Right lobe of liver (tissue), 6 donors: ENCODE data around the gene DHRS7. TPM values are rescaled to one million over a fixed set of nuclear protein-coding genes. Genes with fewer than 3 reads are reported as not detected.

ENCODE experiments used
- ATAC-seq, 4 donors: fragments of 200-7000 bp; cut with Tn5 transposase; one replicate each; pipeline ENCODE4 v1.9.1; 2020; ENCODE audit warnings: mild to moderate bottlenecking in 4 of 4, moderate library complexity in 4 of 4
- DNase-seq, 3 donors: peaks; one replicate each; pipeline ENCODE4 v3.0.0-alpha.2; 2020
- H3K27ac ChIP-seq, 3 donors: fragments of 200-600 bp; one replicate each; pipeline ENCODE4 v1.8.0; 2022
- H3K27me3 ChIP-seq, 2 donors: fragments of 200-600 bp; one replicate each; pipeline ENCODE4 v1.8.0; 2022
- H3K36me3 ChIP-seq, 4 donors: fragments of 200-600 bp; sonication (generic) in 1 of 4; one replicate each; pipeline versions ENCODE4 v1.5.1 to v1.8.0; 2017 to 2022; ENCODE audit warnings: control low read depth in 1 of 4
- H3K4me1 ChIP-seq, 4 donors: fragments of 200-600 bp; sonication (generic) in 1 of 4; one replicate each; pipeline versions ENCODE4 v1.5.1 to v1.8.0; 2017 to 2022; ENCODE audit warnings: control low read depth in 1 of 4
- H3K4me3 ChIP-seq, 3 donors: fragments of 200-600 bp; one replicate each; pipeline ENCODE4 v1.8.0; 2022
- H3K9me3 ChIP-seq, 4 donors: fragments of 200-600 bp; sonication (generic) in 1 of 4; one replicate each; pipeline versions ENCODE4 v1.5.1 to v1.8.0; 2017 to 2022; ENCODE audit warnings: control low read depth in 1 of 4
- CTCF ChIP-seq, 4 donors: fragments of 200-600 bp in 3 of 4; fragments of 450-650 bp in 1 of 4; IDR thresholded peaks; one replicate each; pipeline versions ENCODE4 v1.5.1 to v1.8.0; 2016 to 2022; ENCODE audit warnings: antibody characterized with exemption in 4 of 4, mild to moderate bottlenecking in 2 of 4
- POLR2A ChIP-seq: fragments of 450-650 bp; IDR thresholded peaks from one replicate; pipeline ENCODE4 v1.6.1; 2017; ENCODE audit warnings: antibody characterized with exemption, mild to moderate bottlenecking
- WGBS: methylation state at CpG from one replicate; pipeline ENCODE4 v1.1.6; 2018; ENCODE audit warnings: low coverage, low lambda C conversion rate; ENCODE audit not compliant: insufficient coverage; ENCODE audit errors: missing lambda C conversion rate; 5-methylcytosine and 5-hydroxymethylcytosine counted together
- intact Hi-C, 2 donors: fragments of 100-400 bp; cut with DNase I; formaldehyde crosslinking; loops; one replicate each; pipeline versions ENCODE4 v1.11.2 to v1.14.1; 2022
- total RNA-seq, 6 experiments: library from RNA; depleted of rRNA in 2 of 6; stranded (reverse); fragments of >200 nt in 2 of 6; fragmentation: NEBNext Ultra II Directional in 3 of 6; extraction: Animal tissue kit (Norgen Biotek cat#: 25700) in 3 of 6; gene quantifications; one replicate each; pipeline versions ENCODE4 v1.1.0 to v1.2.4, GENCODE V29; 2016 to 2023
- donor health status: DM: no; HTN: yes; CAD: no.
- donor health status: DM: no; HTN: no; CAD: no.
- donor health status: DM: no; HTN: no; CAD: no.
- donor health status: DM: no; HTN: yes; CAD: no.
- donor health status: DM: no; HTN: yes; CAD: no.

The DHRS7 gene
- total RNA-seq, 6 experiments from 2014 or later = 65.0 to 153 (median 116) TPM

GRCh38 chr14:60163693-60164092, 1.5 kb downstream of the DHRS7 start:
- Histone ChIP-seq H3K36me3 (no peaks in the 10 kb centered on the region), H3K27ac (peak overlapping the region in 1 of 3 donors; percentile 86), H3K27me3 (no peaks in the 10 kb centered on the region), H3K4me3 (peak overlapping the region in 1 of 3 donors; percentile 80), H3K4me1 (peaks cover 0 to 21% (median 2%) of the 10 kb centered on the region in 4 donors), H3K9me3 (no peaks in the 10 kb centered on the region)
- intact Hi-C loops = loop anchor here in 1 of 2 donors (10.0 kb wide), 2 partner anchors 69 to 199 kb away; partner anchors contain the start of gene PCNX4
- ATAC-seq = no peak
- 44% methylated on average over 6 of the region's 6 CpGs for WGBS
- TF ChIP-seq CTCF (IDR thresholded peaks at IDR 0.05) = no peak
- TF ChIP-seq POLR2A = no peak
- DNase-seq = no peak

DNA sequence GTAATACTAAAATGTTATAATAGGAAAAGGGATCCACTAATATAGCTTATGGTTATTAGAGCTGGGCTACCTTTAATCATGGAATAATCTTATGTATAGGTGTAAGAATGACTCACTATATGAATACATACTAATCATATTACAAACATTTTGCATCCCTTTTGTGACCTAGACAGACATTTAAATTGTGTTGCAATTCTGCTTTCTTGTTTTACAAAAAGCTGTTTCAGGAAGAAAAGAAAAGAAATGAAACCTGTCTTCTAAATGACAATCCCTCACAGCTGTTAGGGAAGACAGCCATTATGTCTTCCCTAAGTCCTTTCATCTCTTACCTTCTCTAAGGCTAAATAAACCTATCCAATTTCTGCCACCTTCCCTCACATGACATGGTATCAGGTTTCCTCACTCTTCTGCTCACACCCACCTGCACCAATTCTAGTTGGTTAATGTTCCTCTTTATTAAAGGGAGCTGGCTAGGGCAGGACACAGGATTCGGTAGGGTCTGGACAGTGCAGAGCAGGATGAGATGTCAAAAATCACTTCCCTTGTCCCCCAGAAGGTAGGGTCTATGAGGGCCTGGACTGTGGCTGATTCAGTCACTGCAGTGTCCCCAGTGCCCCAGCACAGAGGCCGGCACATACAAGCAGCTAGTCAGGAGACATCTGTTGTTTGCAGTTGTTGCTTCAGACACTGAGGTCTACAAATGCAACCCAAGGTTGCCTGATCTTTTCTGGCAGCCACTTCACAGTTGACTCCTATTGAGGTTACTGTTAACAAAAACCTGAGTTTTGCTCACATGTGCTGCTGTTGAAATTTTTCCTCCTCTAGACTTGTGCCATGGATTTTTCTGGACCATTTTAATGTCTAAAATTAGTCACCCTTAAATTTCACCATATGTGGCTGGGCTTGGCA, 3.7 kb downstream of the DHRS7 start:
- peaks cover 0 to 33% (median 2%) of the 10 kb centered on the region in 4 donors for H3K4me1 ChIP-seq
- WGBS = 20% methylated on average over 2 of the region's 2 CpGs
- intact Hi-C loops = loop anchor here in 1 of 2 donors (10.0 kb wide), 2 partner anchors 67 to 197 kb away; partner anchors contain the start of gene PCNX4
- DNase-seq (peak; percentile 42 to 78 (median 74)), ATAC-seq (peak; percentile 56 to 67 (median 62))
- H3K9me3 ChIP-seq = no peaks in the 10 kb centered on the region
- no peak overlapping the region for H3K4me3 ChIP-seq
- peak overlapping the region in 2 of 3 donors; percentile 18 to 73 for H3K27ac ChIP-seq
- no peaks in the 10 kb centered on the region for H3K36me3 ChIP-seq
- TF ChIP-seq POLR2A (no peak), CTCF (IDR thresholded peaks at IDR 0.05) (no peak)
- no peaks in the 10 kb centered on the region for H3K27me3 ChIP-seq

DNA sequence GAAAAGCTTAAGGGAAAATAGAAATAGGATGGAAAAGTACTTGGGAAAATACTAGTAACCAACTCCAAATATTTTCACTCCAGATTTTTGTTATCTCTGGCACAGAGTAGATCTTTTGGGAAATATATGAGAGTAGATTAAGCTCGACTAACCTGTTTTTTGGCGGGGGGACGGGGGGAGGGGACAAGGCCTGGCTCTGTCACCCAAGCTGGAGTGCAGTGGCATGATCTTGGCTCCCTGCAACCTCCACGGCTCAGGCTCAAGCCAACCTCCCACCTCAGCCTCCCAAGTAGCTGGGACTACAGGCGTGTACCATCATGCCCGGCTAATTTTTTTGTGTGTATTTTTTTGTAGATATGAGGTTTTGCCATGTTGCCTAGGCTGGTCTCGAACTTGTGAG, 4.8 kb downstream of the DHRS7 start:
- peaks cover 0 to 35% (median 2%) of the 10 kb centered on the region in 4 donors for H3K4me1 ChIP-seq
- 94% methylated on average over 6 of the region's 7 CpGs for WGBS
- ATAC-seq = no peak
- H3K4me3 ChIP-seq = no peak overlapping the region
- TF ChIP-seq CTCF (IDR thresholded peaks at IDR 0.05) (no peak), POLR2A (no peak)
- H3K36me3 ChIP-seq = no peaks in the 10 kb centered on the region
- H3K27ac ChIP-seq = no peak overlapping the region
- no peak for DNase-seq
- H3K27me3 ChIP-seq = no peaks in the 10 kb centered on the region
- intact Hi-C loops = loop anchor here in 1 of 2 donors (10.0 kb wide), 2 partner anchors 66 to 196 kb away; partner anchors contain the start of gene PCNX4
- no peaks in the 10 kb centered on the region for H3K9me3 ChIP-seq

DNA sequence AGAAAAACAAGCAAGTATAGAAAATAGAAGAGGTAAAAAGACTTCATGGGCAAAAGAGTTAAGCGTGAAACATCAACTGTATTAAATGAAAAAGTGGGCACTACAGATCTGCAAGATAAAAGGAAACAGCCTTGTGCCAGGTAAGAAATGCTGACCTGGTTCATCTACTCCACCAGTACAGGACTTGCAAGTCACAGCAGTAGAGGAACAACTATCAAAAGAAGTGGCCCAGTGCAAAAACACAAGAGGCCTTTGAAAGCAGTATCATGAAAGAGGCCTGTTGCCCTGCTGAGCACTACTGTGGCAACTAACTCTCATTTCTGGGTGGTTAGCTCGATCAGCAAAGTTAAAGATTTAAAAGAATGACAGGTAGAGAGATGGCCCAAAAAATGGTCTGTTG, 10.5 kb downstream of the DHRS7 start:
- H3K27ac ChIP-seq = no peak overlapping the region
- H3K9me3 ChIP-seq = no peaks in the 10 kb centered on the region
- peaks cover 0 to 14% (median 0%) of the 10 kb centered on the region in 4 donors for H3K4me1 ChIP-seq
- 89% methylated on average over 2 of the region's 2 CpGs for WGBS
- DNase-seq (no peak), ATAC-seq (no peak)
- intact Hi-C loops = no loop called here
- peaks cover 0 to 8% (median 2%) of the 10 kb centered on the region in 4 donors for H3K36me3 ChIP-seq
- no peak overlapping the region for H3K4me3 ChIP-seq
- TF ChIP-seq POLR2A (no peak), CTCF (IDR thresholded peaks at IDR 0.05) (no peak)
- no peaks in the 10 kb centered on the region for H3K27me3 ChIP-seq
